Upper lobe of left lung (tissue), 4 donors: ENCODE results near the gene MMP10.

Experiments
- CTCF ChIP-seq, 6 experiments: fragments of 450-650 bp in 4 of 6; fragments of 200-600 bp in 2 of 6; sonication (generic) in 2 of 6; IDR thresholded peaks; one replicate each; pipeline ENCODE4 v1.5.1; 2016 to 2019; ENCODE audit warnings: antibody characterized with exemption in 6 of 6
- EP300 ChIP-seq, 4 donors: sonication (generic); formaldehyde crosslinking; IDR thresholded peaks; one replicate each; pipeline ENCODE4 v1.5.1; 2017; ENCODE audit warnings: antibody characterized with exemption in 4 of 4, control low read depth in 2 of 4
- POLR2A ChIP-seq, 4 donors: fragments of 450-650 bp; IDR thresholded peaks; one replicate each; pipeline ENCODE4 v1.5.1; 2016 to 2017; ENCODE audit warnings: antibody characterized with exemption in 4 of 4, mild to moderate bottlenecking in 2 of 4

- no peak for TF ChIP-seq CTCF (IDR thresholded peaks at IDR 0.05)
- TF ChIP-seq POLR2A (IDR thresholded peaks at IDR 0.05): no peak
- TF ChIP-seq EP300 (IDR thresholded peaks at IDR 0.05): no peak
Measured at GRCh38 chr11:102762361-102762767, 18.1 kb downstream of the MMP10 start.
